ENCODE results near the gene RDH13.
"Not testable (repeated sequence)": the region's sequence is repeated elsewhere in the genome, so short reads cannot be mapped to it uniquely, and the experiment has no call there.

RDH13 gene

GRCh38 chr19:55042688-55043087 is 20.3 kb downstream of the RDH13 start:
- DNase-seq: no peak

GRCh38 chr19:55042344-55042678 is 20.6 kb downstream of the RDH13 start:
- no peak for DNase-seq

- DNase-seq: peak; percentile 38
Measured at GRCh38 chr19:55041627-55042343, 21.2 kb downstream of the RDH13 start.

- DNase-seq: no peak
Measured at GRCh38 chr19:55041244-55041626, 21.7 kb downstream of the RDH13 start.

- not testable (repeated sequence) for DNase-seq
Measured at GRCh38 chr19:55040654-55041053, 22.3 kb downstream of the RDH13 start.

- DNase-seq: not testable (repeated sequence)
Measured at GRCh38 chr19:55037603-55038002, 25.3 kb downstream of the RDH13 start.

- no peak for DNase-seq
Measured at GRCh38 chr19:55036058-55036457, 26.9 kb downstream of the RDH13 start.

GRCh38 chr19:55034751-55035150 is 28.2 kb downstream of the RDH13 start:
- DNase-seq: no peak

GRCh38 chr19:55032976-55033643 is 29.8 kb downstream of the RDH13 start:
- not testable (repeated sequence) for DNase-seq

- DNase-seq: no peak
Measured at GRCh38 chr19:55032170-55032800, 30.7 kb downstream of the RDH13 start.

GRCh38 chr19:55031178-55031577 is 31.8 kb downstream of the RDH13 start:
- DNase-seq: no peak

GRCh38 chr19:55028757-55029156 is 34.2 kb downstream of the RDH13 start:
- DNase-seq: no peak

- DNase-seq: no peak
Measured at GRCh38 chr19:55027472-55028337, 35.2 kb downstream of the RDH13 start.

- not testable (repeated sequence) for DNase-seq
Measured at GRCh38 chr19:55027140-55027471, 35.8 kb downstream of the RDH13 start.

GRCh38 chr19:55024111-55024510 is 38.8 kb downstream of the RDH13 start:
- DNase-seq: no peak

- not testable (repeated sequence) for DNase-seq
Measured at GRCh38 chr19:55020351-55020750, 42.6 kb downstream of the RDH13 start.

GRCh38 chr19:55018633-55019032 is 44.3 kb downstream of the RDH13 start:
- DNase-seq: no peak

- no peak for DNase-seq
Measured at GRCh38 chr19:55018216-55018615, 44.7 kb downstream of the RDH13 start.

- no peak for DNase-seq
Measured at GRCh38 chr19:55016017-55016416, 46.9 kb downstream of the RDH13 start.

- DNase-seq: no peak
Measured at GRCh38 chr19:55015126-55015525, 47.8 kb downstream of the RDH13 start.

GRCh38 chr19:55014714-55015113 is 48.2 kb downstream of the RDH13 start:
- DNase-seq: peak; percentile 21

- no peak for DNase-seq
Measured at GRCh38 chr19:55013596-55013995, 49.4 kb downstream of the RDH13 start.

GRCh38 chr19:55012306-55012705 is 50.6 kb downstream of the RDH13 start:
- no peak for DNase-seq

Data from activated CD4-positive, alpha-beta T cell treated with anti-CD3 and anti-CD28 coated beads, Interleukin-2, Interleukin-6, amounts not matched to agents 100 ng/mL and 50 ng/mL, durations not matched to agents 16 hours and 8 hours (primary cell).